Stimulated activated naive CD4-positive, alpha-beta T cell (primary cell): ENCODE data around the gene RABL3.
"Not testable (repeated sequence)": the region's sequence is repeated elsewhere in the genome, so short reads cannot be mapped to it uniquely, and the experiment has no call there.

Experiments used
- DNase-seq, 6 experiments: peaks; one replicate each; lab custom pipeline; 2025; lab: John Stamatoyannopoulos, UW

The RABL3 gene

DNA sequence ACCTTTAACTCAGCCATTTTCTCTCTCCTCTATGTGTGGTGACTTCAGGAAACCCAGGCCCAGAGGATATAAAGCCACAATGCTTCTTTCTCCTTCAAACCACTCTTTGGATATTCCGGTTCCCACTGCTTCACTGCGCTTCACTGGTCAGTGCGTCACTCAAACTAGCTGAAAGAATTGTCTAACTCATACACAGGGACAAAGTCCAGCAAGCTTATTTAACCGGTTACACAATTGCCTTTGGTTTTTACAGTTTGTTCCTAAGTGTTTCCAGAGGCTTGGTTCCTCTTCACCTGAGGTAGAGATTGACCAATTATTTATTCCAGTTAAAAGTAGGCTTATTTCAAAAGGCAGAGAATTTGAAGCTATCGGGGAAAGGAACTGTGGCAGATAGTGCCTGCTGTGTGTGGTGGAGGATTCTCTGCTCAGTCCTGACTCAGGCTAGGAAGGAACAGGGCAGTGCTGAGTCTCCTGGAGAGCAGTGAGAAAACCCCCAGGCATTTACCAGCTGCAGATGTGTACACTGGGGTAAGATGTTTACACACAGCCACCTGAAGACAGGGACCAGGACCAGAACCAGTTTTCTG is 60.1 kb downstream of the RABL3 start, which contains the start of gene HGD:
HGD (minus strand) TSS at position 145 of the 587 bp plus-strand sequence; CDS start at position 17, 128 bp downstream.
- no peak for DNase-seq

DNA sequence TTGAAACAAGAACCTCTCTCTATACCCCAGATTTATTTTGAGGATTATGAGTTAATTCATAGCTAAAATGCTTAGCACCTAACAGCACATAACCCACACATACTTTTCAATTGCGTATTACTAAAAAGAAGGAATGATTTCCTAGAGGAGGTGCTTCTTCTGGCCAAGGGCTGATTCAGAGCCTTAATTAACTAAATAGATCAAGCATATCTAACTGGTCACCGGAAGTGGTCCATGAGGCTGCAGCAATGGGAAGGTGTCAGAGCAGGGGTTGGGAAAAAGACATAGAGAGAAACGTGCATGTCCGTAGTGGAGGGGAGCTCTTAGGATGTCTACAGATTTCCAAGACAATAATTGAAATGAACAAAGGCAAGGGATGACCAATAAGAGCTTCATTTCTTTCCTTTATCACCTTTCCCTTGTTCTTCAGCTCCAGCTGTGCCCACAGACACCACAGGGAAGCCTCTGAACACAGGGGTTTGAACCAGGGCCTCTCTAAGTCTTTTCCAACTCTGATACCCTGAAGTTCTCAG is 60.7 kb downstream of the RABL3 start:
- DNase-seq: no peak

DNA sequence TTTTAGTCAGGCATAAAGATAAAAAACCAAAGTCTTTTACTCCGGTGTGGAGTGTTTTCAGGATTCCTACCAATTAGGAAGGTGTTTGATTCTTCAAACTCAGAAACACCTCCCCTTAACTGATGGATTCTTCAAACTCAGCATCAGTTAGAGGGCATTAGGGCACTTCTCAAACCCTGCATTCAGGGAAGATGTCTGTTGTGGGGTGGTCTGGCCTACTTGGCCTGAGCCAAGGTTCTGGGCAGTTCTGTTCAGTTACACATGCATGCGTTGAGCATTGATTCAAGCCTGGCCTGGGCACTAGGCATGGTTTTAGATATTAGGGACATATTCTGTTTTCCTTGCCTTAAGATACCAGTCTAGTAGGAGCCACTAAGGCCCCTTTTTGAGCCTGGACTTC is 61.3 kb downstream of the RABL3 start:
- no peak for DNase-seq

DNA sequence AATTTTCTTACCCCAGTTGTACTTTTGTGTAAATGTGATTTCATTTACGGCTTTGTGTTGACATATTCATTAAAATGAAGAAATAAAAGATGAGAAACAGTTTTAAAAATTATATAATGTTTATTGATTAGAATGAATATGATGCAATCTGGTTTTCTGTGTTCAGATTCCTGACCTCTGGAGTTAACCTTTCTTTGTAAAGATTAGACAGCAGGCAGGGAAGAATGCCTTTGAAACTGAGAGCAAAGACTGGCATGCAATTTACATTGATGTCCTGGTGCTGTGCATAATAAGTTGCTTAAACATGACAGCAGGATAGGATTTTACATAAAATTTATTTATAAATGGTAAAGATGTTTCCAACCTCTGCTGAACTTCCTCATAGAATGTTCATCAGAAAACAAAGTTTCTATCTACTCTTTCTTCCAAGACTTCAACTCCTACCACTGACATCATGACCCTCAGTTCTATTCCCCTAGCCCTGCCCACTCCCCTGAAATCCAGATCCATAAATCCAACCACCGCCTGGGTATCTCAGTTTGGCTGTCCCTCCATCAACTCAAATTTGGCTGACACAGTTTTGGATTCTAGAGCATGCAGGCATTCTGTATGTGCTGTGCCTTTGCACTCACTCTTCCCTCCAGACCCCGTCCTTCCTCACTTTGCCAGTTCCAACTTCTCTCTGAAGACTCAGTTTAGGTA is 62.0 kb downstream of the RABL3 start:
- DNase-seq: no peak

DNA sequence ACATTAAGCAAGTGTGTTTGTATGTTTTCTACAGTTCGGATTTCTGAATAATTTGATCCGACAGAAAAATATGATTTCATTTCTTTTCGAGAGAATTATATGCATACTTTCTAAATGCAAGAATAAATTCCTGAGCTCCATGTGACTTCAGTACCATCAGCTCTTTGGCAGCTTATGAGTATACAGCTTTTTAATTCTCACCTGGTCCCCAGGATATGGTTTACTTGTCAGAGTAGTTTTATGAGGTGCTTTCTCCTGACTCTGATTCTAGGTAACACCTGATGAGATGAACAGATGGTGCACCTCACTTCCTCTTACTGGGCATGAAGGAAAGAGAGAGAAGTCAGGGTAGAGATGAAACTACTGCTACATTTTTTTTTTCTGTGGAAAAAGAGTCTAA is 63.3 kb downstream of the RABL3 start:
- DNase-seq: no peak

DNA sequence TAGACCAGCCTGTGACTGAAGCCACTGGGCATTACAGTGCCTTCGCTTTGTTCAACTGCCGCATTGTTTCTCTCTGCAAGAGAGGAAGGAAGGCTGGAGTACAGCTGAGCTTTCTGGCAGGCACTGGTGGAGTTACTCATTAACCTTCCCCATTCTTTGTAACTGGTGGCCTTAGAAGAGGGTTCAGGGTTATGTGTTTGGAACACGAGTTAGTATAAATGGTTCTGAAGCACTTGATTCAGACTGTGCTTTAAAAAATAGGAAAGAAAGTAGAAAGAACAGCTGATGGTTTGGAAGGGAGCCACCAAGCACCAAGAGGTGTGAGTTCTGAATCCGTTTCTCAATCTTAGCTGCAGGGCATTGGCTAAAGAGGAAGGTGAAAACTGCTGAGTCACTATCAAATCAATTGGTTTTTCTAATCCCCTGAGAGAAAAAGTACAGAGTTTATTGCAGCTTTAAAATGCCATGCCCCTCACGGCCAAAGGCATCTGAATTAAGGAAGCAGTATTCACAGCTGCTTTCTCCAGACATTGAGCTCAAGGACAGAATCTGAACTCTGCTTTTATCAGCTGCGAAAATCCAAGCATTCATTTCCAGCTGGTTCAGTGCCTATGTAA is 63.9 kb downstream of the RABL3 start:
- no peak for DNase-seq

DNA sequence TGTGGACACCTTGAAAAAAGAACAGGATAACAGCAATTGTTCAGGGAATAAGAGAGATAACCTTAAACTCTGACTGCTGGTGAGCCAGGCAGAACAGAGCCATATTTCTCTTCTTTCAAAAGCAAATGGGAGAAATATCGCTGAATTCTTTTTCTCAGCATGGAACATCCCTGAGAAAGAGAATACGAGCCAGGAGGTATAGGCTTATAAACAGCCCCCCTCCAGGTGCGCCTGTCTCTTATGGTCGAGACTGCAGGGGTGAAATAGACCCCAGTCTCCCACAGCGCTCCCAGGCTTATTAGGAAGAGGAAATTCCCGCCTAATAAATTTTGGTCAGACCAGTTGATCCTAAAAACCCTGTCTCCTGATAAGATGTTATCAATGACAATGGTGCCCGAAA is 65.1 kb downstream of the RABL3 start:
- DNase-seq: not testable (repeated sequence)

DNA sequence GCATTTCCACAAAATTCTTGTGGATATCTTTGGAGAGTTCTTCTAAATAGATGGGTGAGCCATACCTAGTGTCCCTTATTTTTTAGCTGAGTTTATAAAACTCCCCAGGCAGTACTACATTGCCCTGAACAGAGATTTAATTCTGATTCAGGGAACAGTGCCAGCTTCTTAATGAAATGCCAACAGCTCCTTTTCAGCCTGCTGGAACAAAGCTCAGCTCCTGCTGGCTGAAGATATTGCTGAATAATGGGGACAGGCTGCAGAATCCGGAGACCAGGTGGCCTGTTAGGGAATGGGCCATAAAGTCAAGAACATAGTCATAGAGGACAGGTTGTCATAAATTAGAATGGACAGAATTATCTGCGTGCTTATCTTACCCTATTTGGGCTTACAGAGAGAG is 69.2 kb downstream of the RABL3 start:
- no peak for DNase-seq

DNA sequence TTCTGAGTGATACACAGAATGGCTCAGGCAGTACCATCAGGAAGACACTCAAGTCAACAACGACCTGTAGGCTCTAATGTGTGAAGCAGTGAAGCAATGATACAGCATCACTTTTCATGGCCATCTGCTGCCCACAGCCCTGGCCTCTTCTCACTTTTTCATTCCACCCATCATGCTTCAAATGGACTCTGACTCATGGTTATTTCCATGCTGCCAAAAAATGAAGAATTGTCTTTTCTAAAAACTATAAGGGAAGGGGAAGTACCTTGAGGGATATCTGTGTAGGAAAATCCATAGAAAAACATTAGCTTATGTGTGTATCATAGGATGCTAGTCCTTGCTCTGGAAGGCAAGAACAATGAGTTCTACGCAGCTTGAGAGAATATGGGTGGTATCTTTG is 71.7 kb downstream of the RABL3 start:
- no peak for DNase-seq

DNA sequence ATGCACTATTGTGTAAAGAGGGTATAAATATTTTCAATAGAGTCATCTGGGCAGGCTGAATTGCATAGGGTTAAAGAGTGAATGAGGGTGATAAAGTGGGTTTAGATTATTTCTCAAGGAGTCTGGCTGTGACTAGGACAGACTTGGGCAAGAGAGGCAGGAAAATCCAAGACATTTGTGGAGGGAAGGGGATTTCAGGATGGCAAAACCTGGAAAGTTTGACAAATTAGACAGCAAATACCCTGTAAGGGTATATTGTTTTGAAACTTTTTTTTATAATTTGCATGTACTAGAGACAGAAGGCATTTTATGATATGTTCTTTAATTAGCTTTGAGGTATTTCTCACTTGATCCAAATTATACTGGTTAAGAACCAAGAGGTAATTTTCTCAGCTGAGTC is 77.4 kb downstream of the RABL3 start:
- no peak for DNase-seq

DNA sequence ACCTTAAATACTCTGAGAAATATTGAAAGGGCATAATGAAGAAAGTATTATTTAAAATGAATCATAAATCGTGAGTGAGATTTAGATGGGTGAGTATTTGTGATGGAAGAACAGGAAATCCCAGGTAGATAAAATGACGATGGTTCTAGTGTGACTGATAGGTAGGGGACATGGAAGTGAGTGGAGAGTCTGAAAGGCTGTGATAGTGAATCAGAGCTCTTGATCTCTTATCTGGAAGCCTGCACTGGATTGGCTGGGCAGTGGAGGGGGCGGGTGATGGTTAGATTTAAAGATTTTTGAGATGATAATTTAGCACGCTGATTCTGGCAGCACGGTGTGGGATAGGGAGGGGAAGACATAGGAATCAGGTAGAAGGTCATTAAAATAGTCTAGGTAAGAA is 80.4 kb downstream of the RABL3 start:
- DNase-seq: no peak

DNA sequence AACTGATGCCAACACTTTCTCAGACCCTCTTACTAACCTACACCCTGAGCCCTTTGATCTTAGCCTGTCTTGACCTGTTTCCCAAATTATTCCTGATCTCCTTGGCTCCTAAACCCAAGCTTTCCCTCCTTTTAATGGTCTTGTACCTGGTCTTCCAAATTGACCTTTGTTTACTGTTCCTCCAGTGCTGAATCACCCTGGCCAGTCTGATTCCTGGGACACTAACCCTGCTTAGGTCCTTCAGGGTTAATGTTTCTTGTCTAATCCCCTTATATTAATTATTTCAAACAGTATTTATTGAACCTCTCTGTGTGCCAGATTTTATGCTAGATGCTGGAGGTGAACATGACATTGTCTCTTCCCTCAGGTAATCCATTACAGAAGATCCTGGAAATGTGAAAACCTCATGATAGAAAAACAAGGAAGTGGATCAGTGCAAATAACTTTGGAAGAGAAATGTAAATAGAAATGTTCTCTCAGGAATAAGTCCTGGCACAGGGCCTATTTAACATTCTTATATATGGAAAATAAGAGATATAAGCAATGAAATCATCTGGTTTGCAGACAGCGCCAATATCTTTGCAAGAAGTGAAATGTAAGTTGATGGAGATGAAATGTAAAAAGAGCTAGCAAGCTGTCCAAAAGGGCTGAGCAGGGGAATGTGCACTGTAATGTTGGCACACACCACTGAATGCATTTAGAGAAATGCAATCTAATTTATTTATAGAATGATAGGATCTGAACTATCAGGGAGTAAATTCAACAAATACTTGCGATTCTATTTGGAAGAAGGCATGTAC is 81.0 kb downstream of the RABL3 start:
- no peak for DNase-seq

DNA sequence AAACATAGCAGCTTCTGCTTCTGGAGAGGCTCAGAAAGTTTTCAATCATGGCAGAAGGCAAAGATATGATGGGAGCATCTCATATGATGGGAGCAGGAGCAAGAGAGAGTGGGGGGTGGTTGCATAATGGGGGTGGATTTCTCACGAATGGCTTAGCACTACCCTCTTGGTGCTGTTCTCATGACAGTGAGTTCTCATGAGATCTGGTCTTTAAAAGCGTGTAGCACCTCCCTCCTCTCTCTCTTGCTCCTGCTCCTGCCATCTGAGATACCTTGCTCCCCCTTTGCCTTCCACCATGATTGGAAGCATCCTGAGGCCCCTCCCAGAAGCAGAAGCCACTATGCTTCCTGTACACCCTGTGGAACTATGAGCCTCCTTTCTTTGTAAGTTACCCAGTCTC is 82.5 kb downstream of the RABL3 start:
- DNase-seq: no peak

DNA sequence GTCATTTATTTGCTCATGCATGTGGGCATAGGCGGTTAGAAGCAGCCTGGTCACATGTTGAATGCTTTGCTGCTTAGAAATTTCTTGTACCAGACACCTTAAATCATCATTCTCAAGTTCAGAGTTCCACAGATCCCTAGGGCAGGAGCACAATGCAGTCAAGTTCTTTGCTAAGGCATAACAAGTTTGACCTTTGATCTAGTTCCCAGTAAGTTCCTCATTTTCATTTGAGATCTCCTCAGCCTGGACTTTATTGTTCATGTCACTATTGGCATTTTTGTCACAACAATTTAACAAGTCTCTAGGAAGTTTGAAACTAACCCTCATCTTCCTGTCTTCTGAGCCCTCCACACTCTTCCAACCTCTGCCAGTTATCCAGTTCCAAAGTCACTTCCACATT is 83.0 kb downstream of the RABL3 start:
- DNase-seq: no peak

DNA sequence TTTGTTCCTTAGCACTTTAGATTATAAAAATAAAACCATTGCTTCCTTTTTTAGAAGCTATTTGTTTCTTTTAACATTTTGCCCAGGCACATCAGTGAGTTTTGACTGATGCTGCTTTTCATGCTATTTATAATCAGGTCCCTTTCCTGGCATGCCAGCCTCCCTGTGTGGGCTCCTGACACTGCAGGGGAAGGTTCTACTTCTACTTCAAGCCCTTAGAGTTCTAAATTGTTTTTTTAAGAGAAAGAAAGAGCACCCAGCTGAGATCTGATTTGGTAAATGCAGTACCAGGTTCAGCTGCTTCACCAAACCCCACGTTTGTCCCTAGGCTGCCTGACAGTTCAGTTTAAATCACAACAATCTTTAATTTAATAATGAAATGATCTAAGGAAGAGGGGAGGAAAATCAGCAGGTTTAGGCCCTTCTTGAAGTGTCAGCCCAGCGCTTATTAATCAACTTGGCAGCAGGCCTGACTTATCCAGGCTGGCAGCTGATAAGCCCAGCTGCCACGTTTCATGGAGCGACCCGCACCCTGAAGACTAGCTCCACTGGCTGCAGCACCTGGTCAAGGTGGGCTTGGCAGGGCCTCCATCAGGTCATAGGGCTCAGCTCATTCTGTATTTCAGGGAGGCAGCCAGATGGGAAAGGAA is 89.3 kb downstream of the RABL3 start:
- DNase-seq: no peak

DNA sequence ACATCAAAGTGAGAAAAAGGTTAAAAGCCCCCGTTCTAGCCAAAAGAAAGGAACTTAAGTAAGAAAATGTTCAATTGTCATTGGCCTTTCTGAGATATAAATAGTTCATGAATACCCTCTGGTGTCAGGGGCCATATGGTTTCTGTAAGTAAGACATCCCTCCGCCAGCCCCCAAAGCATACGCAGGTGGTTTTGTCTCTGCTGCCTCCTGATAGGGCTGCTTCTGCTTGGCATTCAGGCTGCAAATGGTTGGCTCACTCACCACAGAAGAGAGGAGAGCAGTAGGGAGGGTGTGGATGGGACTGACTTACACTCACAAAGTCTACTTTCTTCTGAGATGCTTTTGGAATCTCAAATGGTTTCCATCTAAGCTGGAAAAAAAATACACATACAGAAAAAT is 90.0 kb downstream of the RABL3 start:
- no peak for DNase-seq

DNA sequence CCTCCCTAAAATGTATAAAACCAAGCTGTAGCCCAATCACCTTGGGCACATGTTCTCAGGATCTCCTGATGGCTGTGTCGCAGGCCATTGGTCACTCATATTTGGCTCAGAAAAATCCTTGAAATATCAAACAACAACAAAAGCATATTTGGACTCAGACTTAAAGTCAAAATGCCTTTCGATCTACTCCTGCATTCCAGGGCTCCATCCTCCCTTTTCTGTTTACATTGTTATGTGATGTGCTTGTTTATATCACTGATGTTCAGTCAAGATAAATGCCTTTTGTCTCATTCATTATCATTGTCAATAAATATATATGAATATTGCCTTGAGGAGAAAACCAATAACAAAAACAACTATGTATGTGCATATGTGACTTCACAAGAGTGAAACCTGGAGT is 92.0 kb downstream of the RABL3 start:
- no peak for DNase-seq

DNA sequence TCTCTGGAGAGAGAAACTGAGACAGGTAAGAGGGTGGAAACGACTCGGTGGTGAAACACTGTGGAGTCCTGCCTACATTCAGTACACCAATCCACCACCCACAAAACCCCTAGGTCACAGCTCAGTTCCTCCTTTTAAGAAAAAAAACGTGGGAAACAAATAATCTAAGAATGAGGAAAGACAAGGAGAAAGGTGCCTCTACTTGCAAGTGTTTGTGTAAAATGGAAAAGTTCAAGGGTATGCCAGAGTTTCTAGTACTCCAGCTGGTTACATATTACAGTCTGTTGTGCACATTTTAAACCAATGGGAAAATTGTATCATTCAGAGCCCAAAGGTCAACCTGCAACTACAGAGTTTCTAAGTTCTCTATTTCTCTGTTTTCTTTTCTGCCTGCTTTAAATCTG is 92.5 kb downstream of the RABL3 start:
- DNase-seq: no peak

DNA sequence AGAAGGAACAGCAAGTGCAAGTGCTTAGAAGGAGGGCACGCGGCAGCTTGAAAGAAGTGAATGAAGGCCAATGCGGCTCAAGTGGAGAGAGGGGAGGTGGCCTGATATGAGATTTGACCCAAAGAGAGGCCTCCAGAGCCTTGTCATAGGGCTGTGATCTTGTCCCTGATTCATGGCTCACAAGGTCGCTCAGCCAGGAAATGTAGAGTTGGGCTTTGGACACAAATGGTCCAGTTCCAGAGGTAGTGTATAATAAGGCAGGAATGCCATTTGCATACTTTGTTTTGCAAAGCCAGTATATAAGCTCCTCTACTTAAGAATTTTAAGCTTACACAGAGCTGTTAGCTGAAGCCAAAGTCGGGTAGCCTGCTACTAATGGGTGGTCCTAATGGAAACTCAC is 94.0 kb downstream of the RABL3 start:
- DNase-seq: no peak

DNA sequence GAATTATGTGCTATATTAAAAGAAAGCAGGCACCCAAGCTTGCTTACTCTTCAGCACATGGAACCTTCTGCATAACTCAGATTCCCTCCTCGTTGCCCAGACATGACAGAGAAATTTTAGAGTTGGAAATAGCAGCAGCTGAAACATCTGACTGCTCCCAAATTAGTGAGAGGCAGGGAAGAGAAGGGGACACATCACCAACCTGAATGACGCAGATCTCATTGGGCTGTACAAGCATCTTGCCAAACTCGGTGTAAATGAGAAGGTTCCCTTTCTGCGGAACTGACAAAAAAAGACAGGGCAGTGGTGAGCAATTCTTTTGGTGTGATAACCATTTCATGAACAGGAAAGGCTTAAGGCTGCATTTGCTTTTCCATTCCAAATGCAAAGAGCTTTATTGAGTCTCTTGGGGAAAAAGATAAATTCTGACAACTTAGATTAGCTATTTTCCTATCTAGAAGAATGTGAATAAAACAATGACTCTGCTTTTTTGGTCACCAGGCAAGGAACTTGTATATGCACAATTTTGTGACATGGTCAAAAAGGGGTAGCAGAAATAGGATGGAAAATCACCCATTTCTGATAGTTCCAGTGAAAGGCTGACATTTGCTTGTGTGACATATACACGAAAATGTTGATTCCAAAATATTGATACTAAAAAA is 95.4 kb downstream of the RABL3 start:
- DNase-seq: no peak

DNA sequence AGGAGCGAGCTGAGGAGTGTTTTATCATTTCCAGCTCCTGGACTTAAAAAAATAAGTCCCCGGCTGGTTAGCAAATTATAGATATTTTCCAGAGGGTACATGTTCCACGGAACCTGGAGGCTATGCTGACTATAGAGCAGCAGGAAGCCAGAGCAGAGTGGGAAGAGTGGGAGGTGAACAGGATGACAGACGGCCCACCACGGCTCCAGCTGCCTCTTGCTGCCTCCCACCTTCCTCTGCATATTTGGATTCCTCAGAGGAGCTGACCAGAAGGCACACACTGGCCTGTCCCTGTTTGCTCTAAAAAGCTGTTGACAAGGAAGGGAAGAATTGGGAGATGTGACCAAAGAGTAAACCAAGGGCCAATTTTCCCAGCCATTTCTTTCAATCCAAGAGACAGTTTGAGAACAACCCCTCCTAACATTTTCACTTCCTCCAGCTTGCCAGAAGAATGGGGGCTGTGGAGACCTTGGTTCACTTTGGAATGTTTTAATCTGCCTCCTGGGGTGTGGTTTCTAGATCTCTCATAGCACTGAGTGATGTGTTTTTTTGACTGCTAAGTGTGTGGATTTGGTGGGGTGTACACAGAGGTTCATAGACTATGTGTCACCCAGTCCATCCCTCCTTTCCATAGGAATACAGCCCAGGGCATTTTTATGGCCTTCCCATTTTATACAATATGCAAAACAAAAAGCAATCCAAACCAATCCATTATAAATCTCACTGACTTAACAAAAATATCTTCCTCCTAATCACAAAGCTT is 97.1 kb downstream of the RABL3 start:
- DNase-seq: no peak
